Right kidney (tissue), 1 donor: ENCODE measurements around the gene HACD2.

Experiments
- DNase-seq: peaks from one replicate; pipeline ENCODE4 v3.0.0-alpha.2; 2016

HACD2 gene

DNA sequence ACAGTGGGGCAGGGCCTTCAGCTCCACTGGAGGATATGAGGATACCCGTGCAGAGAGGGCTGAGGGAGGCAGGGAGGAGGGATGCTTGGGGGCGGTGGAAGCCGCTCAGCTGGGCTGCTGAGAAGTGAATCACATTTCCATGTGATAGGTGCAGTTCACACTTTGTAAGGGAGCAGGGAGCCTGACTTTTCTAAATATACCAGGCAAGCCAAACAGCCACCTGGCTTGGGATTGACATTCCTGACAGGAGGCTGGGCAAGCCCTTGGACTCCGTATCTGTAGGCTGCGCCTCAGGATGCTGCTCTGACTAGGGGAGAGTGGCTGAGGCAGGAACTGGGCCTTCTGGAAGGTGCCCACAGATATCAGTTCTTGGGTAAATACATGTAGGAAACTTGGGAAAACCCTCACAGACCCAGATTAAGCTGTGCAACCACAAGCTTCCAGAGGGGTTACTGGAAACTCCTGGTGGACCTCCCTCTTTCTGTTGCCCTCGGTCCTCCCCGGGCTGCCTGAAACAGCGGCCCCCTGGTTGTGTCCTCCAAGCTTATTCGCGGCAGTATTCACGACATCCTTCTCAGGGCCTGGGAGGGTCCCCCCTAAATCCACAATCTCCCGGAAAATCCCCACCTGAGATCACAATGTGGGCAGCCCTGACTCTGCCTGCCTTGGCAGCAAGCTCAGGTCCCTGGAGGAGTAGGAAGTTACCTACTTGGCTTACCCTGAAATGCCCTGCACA, 103.0 kb downstream of the HACD2 start:
- DNase-seq: no peak

GRCh38 chr3:123481071-123481470, 103.8 kb downstream of the HACD2 start:
- no peak for DNase-seq

DNA sequence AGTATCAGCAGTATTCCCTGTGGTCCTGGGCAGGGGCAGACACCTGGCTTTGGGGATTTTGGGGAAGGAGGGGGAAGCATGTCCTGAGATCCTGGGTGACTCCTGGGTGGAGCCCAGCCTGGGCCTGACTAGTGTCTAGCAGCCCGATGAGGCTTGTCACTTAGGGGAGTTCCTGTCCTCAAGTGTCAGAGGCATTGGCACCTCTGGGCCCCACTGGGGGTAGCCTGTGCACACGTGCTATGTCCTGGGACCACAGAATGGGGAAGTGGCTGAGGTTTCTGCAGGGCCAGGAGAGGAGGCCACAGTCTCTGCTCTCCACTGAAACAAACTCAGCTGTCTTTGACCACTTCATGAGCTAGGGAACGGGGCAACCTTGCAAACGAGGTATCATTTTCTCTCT, 104.4 kb downstream of the HACD2 start:
- DNase-seq: no peak

- DNase-seq: no peak
These were observed 105.0 kb downstream of the HACD2 start for GRCh38 chr3:123479891-123480290.

GRCh38 chr3:123478314-123478713, 106.5 kb downstream of the HACD2 start:
- DNase-seq: no peak

GRCh38 chr3:123476967-123477750, 107.7 kb downstream of the HACD2 start:
- DNase-seq: no peak

DNA sequence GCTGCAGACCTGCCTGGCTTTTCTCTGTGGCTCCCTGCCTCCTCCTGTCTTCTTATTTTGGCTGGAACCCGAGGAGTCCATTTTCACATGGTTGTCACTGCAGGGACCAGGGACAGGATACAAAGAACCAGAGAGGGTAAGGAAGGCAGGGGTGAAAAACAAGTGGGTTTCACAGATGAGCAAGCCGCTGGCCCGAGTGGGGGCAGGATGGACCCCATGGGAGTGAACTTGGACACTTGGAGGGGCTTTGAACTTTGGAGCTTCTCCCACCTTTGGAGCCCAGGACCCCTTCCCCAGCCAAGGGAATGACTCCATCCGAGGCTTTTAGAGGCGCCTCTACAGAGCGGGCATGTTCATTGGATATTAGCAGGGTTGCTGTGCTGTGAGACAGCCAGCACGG, 109.1 kb downstream of the HACD2 start:
- no peak for DNase-seq

GRCh38 chr3:123471106-123471505, 113.7 kb downstream of the HACD2 start:
- no peak for DNase-seq

DNA sequence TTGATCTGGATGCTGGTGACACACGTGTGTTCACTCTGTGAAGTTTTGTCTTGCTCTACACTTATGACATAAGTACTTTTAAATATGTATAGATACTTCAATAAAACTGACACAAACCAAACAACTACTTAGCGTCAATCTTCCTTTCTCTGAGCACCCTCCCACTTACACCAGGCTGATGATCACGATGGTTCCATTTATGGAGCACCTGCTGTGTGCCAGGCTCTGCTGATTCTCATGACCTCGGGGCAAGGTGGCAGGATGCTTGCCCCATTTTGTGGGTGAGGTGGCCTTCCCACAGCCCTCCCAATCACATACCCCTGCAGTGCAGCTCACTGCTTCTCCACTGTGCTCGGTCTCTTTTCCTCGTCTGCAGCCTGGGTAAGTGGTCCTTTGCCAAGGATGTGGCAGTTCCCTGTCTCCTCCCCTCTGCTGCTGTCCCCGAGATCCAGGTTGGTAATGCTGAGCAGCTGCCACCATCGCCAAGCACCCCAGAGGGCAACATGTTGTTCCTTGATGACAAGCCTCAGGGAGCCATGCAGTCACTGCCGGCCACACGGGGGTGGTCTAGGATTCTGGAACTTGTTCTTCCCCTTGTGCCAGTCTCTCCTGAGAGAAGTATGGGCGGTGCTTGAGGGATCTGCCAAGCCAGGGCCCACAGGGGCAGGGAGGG, 115.4 kb downstream of the HACD2 start:
- DNase-seq: no peak

- no peak for DNase-seq
These were observed 117.8 kb downstream of the HACD2 start for GRCh38 chr3:123467046-123467445.

- no peak for DNase-seq
These were observed 120.6 kb downstream of the HACD2 start for GRCh38 chr3:123464211-123464610.

DNA sequence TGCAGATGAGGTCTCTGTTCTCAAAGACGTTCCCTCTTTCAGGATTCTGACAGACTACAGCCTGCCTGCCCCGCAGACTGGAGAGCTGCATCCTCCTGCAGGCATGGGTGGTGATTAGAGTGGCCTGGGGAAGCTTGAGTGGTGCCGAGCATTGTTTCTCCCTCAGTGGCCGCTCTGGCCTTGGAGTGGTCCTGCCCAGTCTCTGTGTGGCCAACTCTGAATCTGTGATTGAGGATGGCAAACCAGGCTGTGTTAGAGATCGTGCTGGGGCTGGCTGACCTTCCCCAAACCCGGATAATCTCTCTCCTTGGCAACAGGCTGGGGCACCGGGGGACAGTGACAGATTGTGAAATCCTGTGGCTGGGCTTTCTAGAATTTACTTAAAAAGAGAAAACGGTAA, 125.0 kb downstream of the HACD2 start:
- DNase-seq: no peak

- DNase-seq: no peak
These were observed 126.6 kb downstream of the HACD2 start for GRCh38 chr3:123458255-123458654.

DNA sequence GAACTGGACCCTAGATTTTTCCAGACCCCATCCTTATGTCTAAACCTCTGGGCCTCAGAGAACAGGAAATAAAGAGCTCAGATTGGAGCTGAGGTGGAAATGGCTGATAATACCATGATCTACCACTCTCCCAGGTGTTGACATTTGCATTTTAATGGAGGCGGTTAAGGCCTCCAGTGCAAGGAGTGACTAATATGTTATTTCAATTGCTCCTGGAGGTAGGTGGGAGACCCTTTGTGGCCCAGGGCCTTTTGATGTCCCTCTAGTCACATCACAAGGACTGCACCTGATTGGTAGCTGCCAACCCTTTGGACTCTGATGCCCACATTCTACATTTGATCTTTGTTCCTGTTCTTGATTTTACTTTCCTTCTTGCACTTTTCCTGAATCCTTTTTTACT, 127.0 kb downstream of the HACD2 start:
- DNase-seq: no peak

DNA sequence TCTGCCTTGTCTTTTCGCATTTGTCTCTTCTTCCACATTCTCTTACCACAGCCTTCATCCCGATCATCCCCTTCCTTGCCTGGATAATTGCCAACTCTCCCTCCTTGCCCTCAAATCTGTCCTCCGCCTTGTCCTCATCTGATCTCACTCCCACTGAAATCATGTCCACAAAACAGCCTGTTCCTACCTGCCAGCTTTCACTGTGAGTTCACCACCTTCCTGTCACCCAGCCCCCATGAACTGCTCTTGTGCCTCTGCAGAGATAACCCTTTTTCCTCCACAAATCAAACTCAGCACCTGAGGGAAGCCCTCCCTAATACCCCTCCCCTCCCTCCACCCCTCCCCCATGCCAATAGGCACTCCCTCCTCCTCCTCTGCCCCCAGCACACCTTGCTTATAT, 131.2 kb downstream of the HACD2 start:
- DNase-seq: no peak

DNA sequence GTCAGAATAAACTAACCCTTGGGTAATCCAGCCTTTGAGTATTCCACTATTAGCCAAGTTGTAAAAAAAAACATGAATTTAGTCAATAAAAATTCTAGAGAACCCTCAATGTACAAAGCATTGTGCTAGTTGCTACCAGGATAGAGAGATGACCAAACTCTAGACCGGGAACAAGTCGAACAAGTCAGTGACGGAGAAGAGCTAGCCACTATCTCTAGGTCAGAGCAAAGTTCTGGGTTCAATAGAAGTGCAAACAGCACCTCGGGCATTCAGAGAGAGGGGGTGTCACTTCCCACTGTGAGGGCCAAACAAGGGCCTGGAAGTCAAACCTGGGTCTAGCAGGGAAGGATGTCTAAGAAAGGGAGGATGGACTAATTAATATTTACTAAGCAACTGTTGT, 133.7 kb downstream of the HACD2 start:
- DNase-seq: no peak

DNA sequence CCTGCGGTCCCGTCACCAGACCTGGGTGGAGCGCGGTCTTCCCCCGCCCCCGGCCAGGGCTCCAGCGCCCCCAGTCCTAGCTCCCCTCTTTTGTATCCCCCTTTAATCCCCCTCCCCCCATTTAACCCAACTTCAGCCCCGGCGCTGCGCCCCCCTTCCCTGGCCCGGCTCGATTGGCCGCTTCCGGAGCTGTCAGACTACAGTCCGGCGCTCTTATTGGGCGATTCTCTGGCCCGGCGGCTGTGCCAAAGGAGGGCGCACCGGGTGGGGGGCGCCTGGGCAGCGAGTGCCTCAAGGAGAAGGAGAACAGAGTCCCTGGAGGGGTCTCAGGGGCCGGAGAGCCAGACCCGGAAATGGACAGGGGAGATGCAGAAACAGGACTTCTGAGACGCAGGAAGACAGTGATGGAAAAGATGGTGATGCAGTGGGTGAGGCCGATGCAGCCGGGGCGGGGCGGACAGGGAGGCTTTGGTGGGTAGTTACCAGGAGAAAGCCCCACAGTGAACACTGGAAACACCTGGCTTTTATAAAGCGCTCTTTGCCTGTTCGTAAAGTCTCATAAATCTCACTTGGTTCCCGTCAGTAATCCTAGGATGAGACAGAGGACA, 134.8 kb downstream of the HACD2 start:
- peak; percentile 49 for DNase-seq

DNA sequence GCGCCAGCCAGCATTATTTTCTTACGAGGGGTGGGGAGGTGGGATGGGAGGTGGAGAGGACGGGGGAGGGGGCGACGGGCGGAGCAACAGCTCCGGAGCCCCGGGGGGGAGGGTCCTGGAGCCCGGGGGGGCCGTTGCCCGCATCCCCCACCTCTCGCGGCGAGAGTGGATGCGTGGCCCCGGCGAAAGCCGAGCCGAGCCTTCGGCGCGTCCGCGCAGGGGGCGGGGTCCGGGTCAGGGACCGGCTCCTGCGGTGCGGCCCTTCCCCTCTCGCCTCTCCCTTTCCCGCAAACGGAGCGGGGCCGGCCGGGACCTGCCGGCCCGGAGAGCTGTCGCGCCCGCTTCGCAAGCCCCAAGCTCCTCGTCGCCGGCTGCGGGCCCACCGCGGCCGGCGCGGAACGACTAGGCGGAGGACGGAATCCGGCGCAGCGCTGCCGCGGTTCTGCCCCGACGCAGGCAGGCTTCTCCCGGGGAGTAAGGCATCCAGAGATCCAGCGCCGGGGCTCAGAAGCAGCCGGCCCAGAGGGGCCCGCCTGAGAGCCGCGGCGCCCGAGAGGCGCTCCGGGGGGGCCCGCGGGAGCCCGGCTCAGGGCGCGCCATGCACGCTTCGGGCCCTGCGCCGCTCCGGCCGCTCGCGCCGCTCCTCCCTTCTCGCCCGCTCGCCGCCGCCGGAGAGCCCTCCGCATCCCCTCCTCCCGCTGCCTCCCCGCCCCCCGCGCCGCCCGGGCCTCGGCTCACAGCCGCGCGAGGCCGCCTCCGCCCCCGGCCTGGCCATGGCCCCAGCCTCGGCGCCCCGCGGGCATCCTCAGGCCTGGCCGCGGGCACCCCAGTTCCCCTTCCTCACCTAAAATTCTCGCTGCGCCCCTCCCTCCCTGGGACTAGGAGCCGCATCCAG, 135.5 kb downstream of the HACD2 start:
- DNase-seq: peak; percentile 91

GRCh38 chr3:123448536-123449101, 136.2 kb downstream of the HACD2 start, which contains the start of gene ADCY5:
Gene ADCY5, minus strand, starts transcription at chr3:123449090. Its CDS starts 545 bp downstream, at chr3:123448545.
- DNase-seq: peak; percentile 73

- DNase-seq: peak; percentile 63
These were observed 136.9 kb downstream of the HACD2 start for GRCh38 chr3:123447749-123448517.

DNA sequence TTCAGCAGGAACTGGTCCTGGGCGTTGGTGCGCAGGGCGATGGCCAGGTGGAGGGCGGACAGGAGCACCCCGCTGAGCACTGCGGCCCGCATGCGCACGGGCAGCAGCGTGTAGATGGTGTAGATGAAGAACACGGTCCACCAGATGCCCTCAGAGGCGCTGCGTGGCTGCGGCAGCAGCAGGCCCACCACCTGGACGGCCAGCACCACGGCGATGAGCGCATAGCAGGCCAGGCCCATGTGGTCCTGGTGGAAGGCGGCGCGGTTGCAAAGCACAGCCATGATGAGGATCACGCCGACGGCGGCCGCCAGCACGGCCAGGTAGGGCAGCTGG, 137.5 kb downstream of the HACD2 start:
- DNase-seq: no peak
